ENCODE measurements around the gene GABBR2. TPM values are rescaled to one million over a fixed set of nuclear protein-coding genes. Genes with fewer than 3 reads are reported as not detected.

Gene GABBR2
- total and polyA plus RNA-seq, 2 experiments from 2014 or later = 0.89 to 1.3 TPM

- H3K36me3 ChIP-seq (ENCODE audit: insufficient read depth) = no peaks in the 10 kb centered on the region
- no peaks in the 10 kb centered on the region for H4K20me1 ChIP-seq (replicated peaks; ENCODE audit: insufficient read depth)
- Mint-ChIP-seq H3K4me3 (no peak overlapping the region), H3K9me3 (no peaks in the 10 kb centered on the region), H3K36me3 (ENCODE audit: low read depth) (no peaks in the 10 kb centered on the region), H3K4me1 (no peaks in the 10 kb centered on the region), H3K27me3 (ENCODE audit: insufficient read depth, low read depth, poor library complexity) (peaks cover 8% of the 10 kb centered on the region), H3K27ac (no peak overlapping the region)
- H3K4me1 ChIP-seq (ENCODE audit: insufficient read depth) = no peaks in the 10 kb centered on the region; the same call in 1 of the 2 replicates
- no peak overlapping the region for H3K4me2 ChIP-seq
- no peaks in the 10 kb centered on the region for H3K79me2 ChIP-seq (replicated peaks; ENCODE audit: insufficient read depth)
- ATAC-seq (no peak), DNase-seq (ENCODE audit: low spot score) (no peak)
- H3F3A ChIP-seq (replicated peaks; ENCODE audit: low read depth) = no peaks in the 10 kb centered on the region
- H3K27ac ChIP-seq (ENCODE audit: low read depth) = no peak overlapping the region
- no peak overlapping the region for H3K4me3 ChIP-seq
- no peak overlapping the region for H2AFZ ChIP-seq
- no peaks in the 10 kb centered on the region for H3K9me2 ChIP-seq (ENCODE audit: insufficient read depth)
- TF ChIP-seq EZH2phosphoT487 (IDR thresholded peaks at IDR 0.05; ENCODE audit: unreplicated experiment) (no peak), CTCF (conservative IDR thresholded peaks at IDR 0.05; ENCODE audit: low read depth in 2 of 2) (no peak), CREB1 (CRISPR knock-in tag; IDR thresholded peaks at IDR 0.05; ENCODE audit: low read depth) (no peak), STAT1 (IDR thresholded peaks at IDR 0.05; ENCODE audit: unreplicated experiment) (no peak), NANOG (IDR thresholded peaks at IDR 0.05; ENCODE audit: borderline replicate concordance) (no peak), EZH2 (IDR thresholded peaks at IDR 0.05; ENCODE audit: low read depth, unreplicated experiment) (no peak), POLR2AphosphoS5 (IDR thresholded peaks at IDR 0.05; ENCODE audit: low read depth) (no peak), ETS1 (IDR thresholded peaks at IDR 0.05) (no peak), ZNF114 (CRISPR knock-in tag; IDR thresholded peaks at IDR 0.05) (no peak), ZNF462 (CRISPR knock-in tag; IDR thresholded peaks at IDR 0.05) (no peak), ZNF331 (CRISPR knock-in tag; IDR thresholded peaks at IDR 0.05; ENCODE audit: low read depth) (no peak), REST (IDR thresholded peaks at IDR 0.05; ENCODE audit: unreplicated experiment) (no peak), JUNB (IDR thresholded peaks at IDR 0.05; ENCODE audit: unreplicated experiment) (no peak)
- H3K27me3 ChIP-seq (ENCODE audit: insufficient read depth) = no peaks in the 10 kb centered on the region
Measured at GRCh38 chr9:98324801-98325200, 383.9 kb downstream of the GABBR2 start.

Data from GM23338 (cell line).